ENCODE results near the gene HOXB8. TPM values are rescaled to one million over a fixed set of nuclear protein-coding genes. Genes with fewer than 3 reads are reported as not detected.

HOXB8 gene
- total RNA-seq (2014; rRNA removed; shearing (Covaris generic)), result 1.2 and 6.3 TPM in 2 replicates

GRCh38 chr17:48615047-48615962 lies at the start of gene HOXB8:
Gene HOXB8 (minus strand): TSS chr17:48615292. CDS start chr17:48614704, 588 bp downstream.
- no peak for DNase-seq (ENCODE audit: low spot score)

GRCh38 chr17:48663134-48663924 lies 48.2 kb upstream of the HOXB8 start:
- no peak for DNase-seq (ENCODE audit: low spot score)

GRCh38 chr17:48655913-48656312 lies 40.8 kb upstream of the HOXB8 start:
- DNase-seq (ENCODE audit: low spot score), result no peak

- no peak for DNase-seq (ENCODE audit: low spot score)
These were observed 34.6 kb upstream of the HOXB8 start for GRCh38 chr17:48649741-48650140.

GRCh38 chr17:48647963-48648245 lies 32.8 kb upstream of the HOXB8 start:
- DNase-seq (ENCODE audit: low spot score), result no peak

GRCh38 chr17:48647103-48647962 lies 32.2 kb upstream of the HOXB8 start:
- no peak for DNase-seq (ENCODE audit: low spot score)

GRCh38 chr17:48646183-48647102 lies 31.4 kb upstream of the HOXB8 start:
- no peak for DNase-seq (ENCODE audit: low spot score)

- no peak for DNase-seq (ENCODE audit: low spot score)
These were observed 30.6 kb upstream of the HOXB8 start for GRCh38 chr17:48645639-48646182.

GRCh38 chr17:48644910-48645557 lies 29.9 kb upstream of the HOXB8 start:
- no peak for DNase-seq (ENCODE audit: low spot score)

- DNase-seq (ENCODE audit: low spot score), result no peak
These were observed 29.1 kb upstream of the HOXB8 start for GRCh38 chr17:48644159-48644558.

GRCh38 chr17:48643697-48644012 lies 28.6 kb upstream of the HOXB8 start:
- no peak for DNase-seq (ENCODE audit: low spot score)

- DNase-seq (ENCODE audit: low spot score), result no peak
These were observed 28.0 kb upstream of the HOXB8 start for GRCh38 chr17:48642843-48643696.

GRCh38 chr17:48642059-48642842 lies 27.2 kb upstream of the HOXB8 start:
- DNase-seq (ENCODE audit: low spot score), result no peak

GRCh38 chr17:48641541-48642058 lies 26.5 kb upstream of the HOXB8 start:
- DNase-seq (ENCODE audit: low spot score), result no peak

- DNase-seq (ENCODE audit: low spot score), result no peak
These were observed 25.7 kb upstream of the HOXB8 start for GRCh38 chr17:48640858-48641180.

- no peak for DNase-seq (ENCODE audit: low spot score)
These were observed 25.1 kb upstream of the HOXB8 start for GRCh38 chr17:48639982-48640857.

GRCh38 chr17:48639136-48639535 lies 24.0 kb upstream of the HOXB8 start:
- no peak for DNase-seq (ENCODE audit: low spot score)

Data from H4 (cell line).